Pancreas (tissue), 10 donors: Measurements from ENCODE around the gene WNK2. TPM values are rescaled to one million over a fixed set of nuclear protein-coding genes. Genes with fewer than 3 reads are reported as not detected.
A peak's percentile ranks its signal among the peaks of the same experiment; 100 is the strongest.

Experiments used
- ATAC-seq, 4 donors: fragments of 200-7000 bp; cut with Tn5 transposase; one replicate each; pipeline versions ENCODE4 v1.8.0 to v1.9.1; 2020; ENCODE audit warnings: mild to moderate bottlenecking in 4 of 4, moderate library complexity in 4 of 4
- DNase-seq, 6 donors: peaks; one replicate each; pipeline ENCODE4 v3.0.0-alpha.2; 2020
- FAIRE-seq: peaks from 2 replicates; lab custom pipeline; 2012; peaks lifted over from hg19 to GRCh38; lab: Jason Lieb, UNC
- H3K27ac ChIP-seq, 4 donors: fragments of 200-600 bp; sonication (generic); 1 replicate in 3 of 4; 2 replicates in 1 of 4; pipeline versions ENCODE4 v1.5.0 to v1.8.0; 2020
- H3K27me3 ChIP-seq, 4 donors: fragments of 200-600 bp; one replicate each; pipeline ENCODE4 v1.8.0; 2021
- H3K36me3 ChIP-seq, 3 donors: fragments of 200-600 bp; sonication (generic) in 1 of 3; one replicate each; pipeline versions ENCODE4 v1.5.0 to v1.8.0; 2020 to 2021
- H3K4me1 ChIP-seq, 3 donors: fragments of 200-600 bp; one replicate each; pipeline ENCODE4 v1.8.0; 2021
- H3K4me3 ChIP-seq, 4 donors: fragments of 200-600 bp; sonication (generic) in 2 of 4; one replicate each; pipeline versions ENCODE4 v1.5.0 to v1.8.0; 2020 to 2021
- H3K9me3 ChIP-seq, 4 donors: fragments of 200-600 bp; one replicate each; pipeline ENCODE4 v1.8.0; 2021
- CTCF ChIP-seq, 4 donors: fragments of 200-600 bp; sonication (generic) in 3 of 4; IDR thresholded peaks; one replicate each; pipeline versions ENCODE4 v1.5.0 to v1.8.0; 2021; ENCODE audit warnings: antibody characterized with exemption in 4 of 4
- WGBS, 2 donors: extraction: QIAGEN DNeasy Blood & Tissue Kit; methylation state at CpG; one replicate each; pipeline ENCODE4 v1.1.7; 2013; 5-methylcytosine and 5-hydroxymethylcytosine counted together
- intact Hi-C, 3 donors: fragments of 100-400 bp; cut with DNase I; formaldehyde crosslinking; loops; one replicate each; pipeline versions ENCODE4 v1.11.1 to v1.14.2; 2022
- polyA plus RNA-seq, 2 donors: library from polyadenylated mRNA; stranded (reverse); fragments of 200-250 nt; gene quantifications; one replicate each; pipeline ENCODE4 v1.2.3, GENCODE V29; 2013
- total RNA-seq, 6 donors: library from RNA; stranded (reverse); fragmentation: NEBNext Ultra II Directional in 4 of 6; extraction: Animal tissue kit (Norgen Biotek cat#: 25700) in 4 of 6; gene quantifications; one replicate each; pipeline versions ENCODE4 v1.2.1 to v1.2.4, GENCODE V29; 2021 to 2023
- donor health status: healthy with polysubstance abuse.
- donor health status: DM: no; HTN: no; CAD: no; lungs with moderate emphysema.
- donor health status: DM: no; HTN: no; CAD: no.
- donor health status: control.
- donor health status: control.
- donor health status: Bipolar disorder and iron deficiency.
- donor health status: DM: yes; HTN: yes; CAD: no.
- donor health status: DM: no; HTN: no; CAD: no.
- donor health status: DM: no; HTN: no; CAD: no.
- donor health status: DM: yes; HTN: yes; CAD: no.

Gene WNK2
- total and polyA plus RNA-seq, 8 donors, result 53.5 to 121 (median 89.4) TPM

DNA sequence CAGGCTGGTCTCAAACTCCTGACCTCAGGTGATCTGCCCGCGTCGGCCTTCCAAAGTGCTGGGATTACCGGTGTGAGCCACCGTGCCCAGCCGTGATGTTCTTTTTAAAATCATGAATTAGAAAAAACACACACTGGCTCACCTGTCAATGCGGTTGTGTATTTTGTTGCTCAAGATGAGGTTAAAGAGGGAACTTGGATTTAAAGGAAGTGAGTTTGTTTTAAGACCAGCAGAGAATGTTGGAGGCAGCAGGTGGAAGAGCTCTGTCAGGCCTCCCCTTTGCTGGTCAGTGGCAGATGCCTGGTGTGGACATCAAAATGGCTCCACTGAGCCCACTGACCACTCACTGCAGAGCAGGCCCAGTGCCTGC lies 38.9 kb downstream of the WNK2 start:
- no peak for ATAC-seq
- peak in 1 of 6 donors; percentile 3 for DNase-seq
- Histone ChIP-seq H3K4me1 (peaks cover 21 to 53% (median 31%) of the 10 kb centered on the region in 3 donors), H3K4me3 (no peak overlapping the region), H3K9me3 (no peaks in the 10 kb centered on the region), H3K27ac (peak overlapping the region; percentile 23 to 76 (median 60)), H3K27me3 (no peaks in the 10 kb centered on the region), H3K36me3 (no peaks in the 10 kb centered on the region)
- WGBS, 2 donors, result 79 to 84% methylated on average over 7 of the region's 7 CpGs
- intact Hi-C loops, result no loop called here
- FAIRE-seq, result no peak
- no peak for TF ChIP-seq CTCF (IDR thresholded peaks at IDR 0.05)

GRCh38 chr9:93223260-93224180 lies 39.6 kb downstream of the WNK2 start:
- intact Hi-C loops, result no loop called here
- ATAC-seq, result peak; percentile 64 to 70 (median 69)
- FAIRE-seq, result no peak
- Histone ChIP-seq H3K4me1 (peaks cover 14 to 49% (median 31%) of the 10 kb centered on the region in 3 donors), H3K27ac (peak overlapping the region; percentile 39 to 76 (median 60)), H3K4me3 (no peak overlapping the region), H3K36me3 (no peaks in the 10 kb centered on the region), H3K9me3 (no peaks in the 10 kb centered on the region), H3K27me3 (no peaks in the 10 kb centered on the region)
- TF ChIP-seq CTCF (IDR thresholded peaks at IDR 0.05), result no peak
- WGBS, 2 donors, result 38 to 44% methylated on average over 16 of the region's 16 CpGs
- peak in 5 of 6 donors; percentile 66 to 80 (median 69) for DNase-seq

- H3K9me3 ChIP-seq, result no peaks in the 10 kb centered on the region
- intact Hi-C loops, result no loop called here
- 24 to 36% methylated on average over 2 of the region's 2 CpGs for WGBS, 2 donors
- H3K4me3 ChIP-seq, result no peak overlapping the region
- DNase-seq (no peak), ATAC-seq (peak; percentile 42 to 60 (median 46)), FAIRE-seq (no peak)
- no peaks in the 10 kb centered on the region for H3K27me3 ChIP-seq
- TF ChIP-seq CTCF (IDR thresholded peaks at IDR 0.05), result no peak
- no peaks in the 10 kb centered on the region for H3K36me3 ChIP-seq
- peaks cover 4 to 45% (median 24%) of the 10 kb centered on the region in 3 donors for H3K4me1 ChIP-seq
- peak overlapping the region; percentile 39 to 76 (median 56) for H3K27ac ChIP-seq
Measured at GRCh38 chr9:93224591-93224990, 40.7 kb downstream of the WNK2 start.

- H3K4me1 ChIP-seq, result peaks cover 2 to 49% (median 23%) of the 10 kb centered on the region in 3 donors
- no peak for TF ChIP-seq CTCF (IDR thresholded peaks at IDR 0.05)
Measured at GRCh38 chr9:93225417-93225816, 41.5 kb downstream of the WNK2 start.

More at GRCh38 chr9:93225417-93225816, 41.5 kb downstream of the WNK2 start:
- FAIRE-seq (no peak), DNase-seq (no peak), ATAC-seq (no peak)
- Histone ChIP-seq H3K27ac (peak overlapping the region in 2 of 4 donors; percentile 74 to 76), H3K9me3 (no peaks in the 10 kb centered on the region), H3K27me3 (no peaks in the 10 kb centered on the region), H3K4me3 (no peak overlapping the region), H3K36me3 (no peaks in the 10 kb centered on the region)
- 74 to 76% methylated on average over 7 of the region's 7 CpGs for WGBS, 2 donors
- intact Hi-C loops, result no loop called here
